NCI-H2196 (cell line): ENCODE results near the gene DDHD1.
A peak's percentile ranks its signal among the peaks of the same experiment; 100 is the strongest.
"Not testable (repeated sequence)": the region's sequence is repeated elsewhere in the genome, so short reads cannot be mapped to it uniquely, and the experiment has no call there.

ENCODE experiments used
- DNase-seq: peaks from one replicate; lab custom pipeline; 2025; ENCODE audit not compliant: unreplicated experiment; lab: John Stamatoyannopoulos, UW

The DDHD1 gene

GRCh38 chr14:53109105-53110041 lies 43.8 kb downstream of the DDHD1 start:
- no peak for DNase-seq

GRCh38 chr14:53108292-53109104 lies 44.6 kb downstream of the DDHD1 start:
- DNase-seq, result no peak

GRCh38 chr14:53106768-53107167 lies 46.4 kb downstream of the DDHD1 start:
- no peak for DNase-seq

DNA sequence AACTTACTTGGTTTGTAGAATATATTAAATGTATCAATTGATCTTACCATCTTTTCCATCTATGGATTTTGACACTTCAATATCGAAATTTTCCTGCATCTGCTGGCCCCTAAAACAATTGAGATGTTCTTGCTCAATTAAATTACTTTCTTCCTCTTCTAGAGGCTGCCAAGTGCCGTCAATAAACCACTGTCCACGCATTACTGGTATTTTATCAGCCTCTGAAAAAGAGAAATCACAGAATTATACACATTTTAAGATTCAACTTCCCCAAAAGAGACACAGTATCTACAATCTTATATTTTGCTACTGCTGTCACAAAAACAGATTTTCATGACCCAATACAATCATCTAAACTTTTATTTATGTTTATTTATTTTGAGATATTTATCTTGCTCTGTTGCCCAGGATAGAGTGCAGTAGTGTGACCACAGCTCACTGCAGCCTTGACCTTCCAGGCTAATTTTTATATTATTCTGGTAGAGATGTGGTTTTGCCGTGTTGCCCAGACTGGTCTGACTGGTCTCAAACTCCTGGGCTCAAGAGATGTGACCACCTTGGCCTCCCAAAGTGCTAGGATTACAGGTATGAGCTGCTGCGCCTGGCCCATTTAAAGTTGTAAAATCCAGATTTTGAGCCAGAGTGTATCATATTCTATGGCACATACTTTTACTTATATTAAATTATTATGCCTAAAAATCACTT lies 49.3 kb downstream of the DDHD1 start:
- DNase-seq, result no peak

GRCh38 chr14:53093206-53093605 lies 59.9 kb downstream of the DDHD1 start:
- no peak for DNase-seq

- DNase-seq, result no peak
Measured at GRCh38 chr14:53090853-53091252, 62.3 kb downstream of the DDHD1 start.

DNA sequence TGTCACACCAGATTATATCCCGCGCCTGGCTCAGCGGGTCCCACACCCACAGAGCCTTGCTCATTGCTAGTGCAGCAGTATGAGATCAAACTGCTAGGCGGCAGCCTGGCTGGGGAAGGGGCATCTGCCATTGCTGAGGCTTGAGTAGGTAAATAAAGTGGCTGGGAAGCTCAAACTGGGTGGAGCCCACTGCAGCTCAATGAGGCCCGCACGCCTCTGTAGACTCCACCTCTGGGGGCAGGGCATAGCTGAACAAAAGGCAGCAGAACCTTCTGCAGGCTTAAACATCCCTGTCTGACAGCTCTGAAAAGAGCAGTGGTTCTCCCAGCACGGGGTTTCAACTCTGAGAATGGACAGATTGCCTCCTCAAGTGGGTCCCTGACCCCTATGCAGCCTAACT lies 68.2 kb downstream of the DDHD1 start:
- not testable (repeated sequence) for DNase-seq

DNA sequence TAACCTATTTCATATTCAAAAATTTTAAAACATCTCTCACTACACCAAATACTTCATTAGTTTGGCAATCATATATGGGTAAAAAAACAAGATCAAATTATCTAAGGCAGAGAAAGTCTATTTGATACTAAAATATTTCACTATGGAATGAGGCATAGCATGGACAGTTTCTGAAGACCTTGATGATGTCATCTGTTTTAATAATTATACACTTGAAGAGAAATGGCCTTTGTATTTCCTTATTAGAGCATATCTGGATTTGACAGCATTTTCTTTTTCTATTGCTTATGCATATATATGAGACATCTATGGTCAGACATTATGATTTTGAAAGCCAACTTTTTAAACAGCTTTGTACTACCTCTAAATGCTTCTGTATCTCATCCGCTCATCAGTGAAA lies 88.6 kb downstream of the DDHD1 start:
- no peak for DNase-seq

GRCh38 chr14:53062856-53063255 lies 90.3 kb downstream of the DDHD1 start:
- DNase-seq, result no peak

- DNase-seq, result no peak
Measured at GRCh38 chr14:53060046-53060445, 93.1 kb downstream of the DDHD1 start.

GRCh38 chr14:53055003-53055402 lies 98.1 kb downstream of the DDHD1 start:
- DNase-seq, result peak; percentile 50

GRCh38 chr14:53054457-53054856 lies 98.7 kb downstream of the DDHD1 start:
- DNase-seq, result no peak

DNA sequence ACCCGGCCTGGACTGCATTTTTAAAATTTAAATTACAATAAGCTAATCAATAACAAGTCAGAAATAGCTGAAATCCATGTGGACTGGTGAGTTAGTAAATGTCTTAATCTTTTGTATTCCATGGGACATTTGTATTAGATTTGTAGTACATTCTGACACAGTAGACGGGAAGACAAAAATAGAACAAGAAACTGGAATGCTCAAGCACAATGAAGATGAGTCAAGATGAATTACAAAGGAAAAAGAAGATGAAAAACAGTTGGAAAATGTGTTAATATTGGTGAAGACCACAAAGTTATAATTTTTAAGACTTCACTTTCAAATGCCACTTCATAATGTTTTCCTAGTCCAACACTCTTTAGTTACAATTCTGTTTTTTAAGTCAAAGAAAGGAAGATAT lies 104.5 kb downstream of the DDHD1 start:
- DNase-seq, result no peak

DNA sequence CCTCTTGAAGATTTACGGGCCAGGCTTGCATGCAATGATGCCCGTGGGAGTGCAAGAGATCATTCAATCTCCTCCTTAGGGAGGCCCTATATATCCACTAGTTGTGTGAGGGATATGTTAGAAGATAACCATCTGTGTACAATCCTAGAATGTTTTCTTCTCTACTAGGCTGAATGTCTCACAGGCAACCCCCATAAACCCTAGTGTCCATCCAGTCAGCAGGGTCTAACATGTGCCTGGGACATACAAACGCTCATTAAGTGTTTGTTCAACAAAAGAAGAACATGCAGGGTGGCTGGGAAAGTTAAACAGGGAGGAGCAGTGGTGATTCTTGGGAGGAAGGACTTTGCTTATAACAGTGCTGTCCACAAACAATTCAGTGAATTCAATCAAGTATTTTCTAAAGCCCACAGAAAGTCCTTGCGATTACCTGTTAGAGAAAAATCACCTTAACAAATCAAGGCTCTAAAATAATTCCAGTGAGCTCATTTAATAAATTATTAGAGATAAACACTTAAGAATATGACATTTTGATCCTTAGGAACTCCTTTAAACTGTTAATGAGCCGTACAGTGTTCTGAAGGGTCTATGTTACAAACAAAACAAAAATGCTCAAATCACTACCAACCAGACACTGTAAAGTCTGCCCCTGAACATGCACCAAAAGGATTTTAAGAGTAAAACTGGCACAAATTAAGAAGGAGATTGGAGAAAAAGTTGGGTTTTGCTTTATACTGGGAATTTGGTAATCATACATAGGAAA lies 105.6 kb downstream of the DDHD1 start:
- no peak for DNase-seq

- no peak for DNase-seq
Measured at GRCh38 chr14:53044486-53044885, 108.6 kb downstream of the DDHD1 start.

- no peak for DNase-seq
Measured at GRCh38 chr14:53043027-53043581, 110.0 kb downstream of the DDHD1 start.

DNA sequence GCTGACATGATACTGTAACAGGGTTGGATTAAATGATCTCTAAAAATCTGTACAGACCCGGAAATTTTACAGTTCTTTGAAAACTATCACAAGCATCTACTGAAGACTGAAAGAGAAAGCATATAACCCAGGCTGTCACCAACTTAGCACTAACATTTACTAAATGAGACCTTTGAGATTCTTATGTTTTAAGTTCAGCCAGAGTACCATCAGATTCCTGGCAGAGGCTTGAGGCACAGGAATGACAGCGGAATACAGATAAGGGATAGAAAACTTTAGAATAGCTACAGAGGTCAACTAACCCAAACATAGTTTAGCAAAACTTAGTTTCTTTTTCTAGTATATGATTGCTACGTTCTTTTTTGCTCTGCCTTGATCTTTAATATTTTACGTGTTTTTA lies 110.6 kb downstream of the DDHD1 start:
- DNase-seq, result no peak

DNA sequence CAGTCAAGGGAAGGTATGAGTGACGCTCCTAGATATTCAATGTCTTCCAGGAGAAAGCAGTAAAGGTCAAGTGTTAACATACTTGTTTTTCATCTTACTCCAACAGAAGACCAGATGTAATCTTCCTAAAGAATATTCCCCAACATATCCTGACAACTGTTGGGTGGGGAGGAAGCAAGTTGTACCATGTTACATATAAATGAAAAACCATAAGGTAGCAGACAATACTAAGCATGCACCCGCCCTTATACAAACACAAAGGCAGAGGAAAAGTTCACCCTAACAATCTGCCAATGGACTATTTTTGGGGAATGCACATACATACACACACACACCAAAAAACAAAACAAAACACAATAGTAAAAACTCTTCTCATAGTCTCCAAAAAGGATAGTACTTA lies 112.1 kb downstream of the DDHD1 start:
- no peak for DNase-seq

GRCh38 chr14:53038629-53039028 lies 114.5 kb downstream of the DDHD1 start:
- DNase-seq, result no peak

GRCh38 chr14:53037016-53037415 lies 116.1 kb downstream of the DDHD1 start:
- no peak for DNase-seq
